ENCODE results near the gene RSKR.
"Not testable (repeated sequence)": the region's sequence is repeated elsewhere in the genome, so short reads cannot be mapped to it uniquely, and the experiment has no call there.

RSKR gene

DNA sequence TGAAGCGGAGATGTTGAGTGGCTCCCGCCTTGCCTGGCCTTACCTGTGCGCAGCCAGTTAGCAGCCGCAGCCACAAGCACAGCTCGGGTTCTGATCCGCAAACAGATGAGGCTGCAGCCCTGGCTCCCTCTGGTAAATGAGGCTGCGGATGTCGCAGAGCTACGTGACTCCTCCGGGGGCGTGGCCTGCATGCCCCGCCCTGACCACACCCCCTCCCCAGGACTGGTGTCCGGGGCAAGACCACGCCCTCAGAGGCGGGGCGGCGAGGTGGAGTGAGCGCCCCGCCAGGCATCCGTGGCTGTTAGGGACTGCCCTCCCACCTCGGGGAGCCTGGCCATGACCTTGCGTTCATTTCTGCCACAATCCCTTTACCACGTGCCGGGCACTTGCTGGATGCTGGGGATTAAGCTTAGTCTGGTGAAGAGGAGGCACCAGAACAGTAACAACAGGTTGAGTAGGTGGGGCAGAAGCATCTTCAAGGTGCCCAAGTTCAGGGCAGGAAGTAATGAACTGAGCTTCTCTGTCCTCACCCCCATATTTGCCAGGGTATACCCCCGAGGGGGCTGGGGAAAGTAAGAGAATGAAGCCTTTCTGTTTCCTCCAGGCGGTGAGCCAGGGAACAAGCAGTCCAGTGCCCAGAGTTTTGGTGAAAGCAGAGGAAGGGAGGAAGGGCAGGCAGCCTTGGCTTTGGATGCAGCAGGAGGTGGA, 37.1 kb downstream of the RSKR start, which contains the start of gene ALDOC:
Gene ALDOC, minus strand, starts transcription at position 138 of the 708 bp plus-strand sequence. CDS start 1,363 bp downstream, outside the sequence.
- peak within 1 kb of the TSS; percentile 48 for H3K4me3 ChIP-seq (ENCODE audit: low read depth, low read length)
- TF ChIP-seq, protein P1, sequence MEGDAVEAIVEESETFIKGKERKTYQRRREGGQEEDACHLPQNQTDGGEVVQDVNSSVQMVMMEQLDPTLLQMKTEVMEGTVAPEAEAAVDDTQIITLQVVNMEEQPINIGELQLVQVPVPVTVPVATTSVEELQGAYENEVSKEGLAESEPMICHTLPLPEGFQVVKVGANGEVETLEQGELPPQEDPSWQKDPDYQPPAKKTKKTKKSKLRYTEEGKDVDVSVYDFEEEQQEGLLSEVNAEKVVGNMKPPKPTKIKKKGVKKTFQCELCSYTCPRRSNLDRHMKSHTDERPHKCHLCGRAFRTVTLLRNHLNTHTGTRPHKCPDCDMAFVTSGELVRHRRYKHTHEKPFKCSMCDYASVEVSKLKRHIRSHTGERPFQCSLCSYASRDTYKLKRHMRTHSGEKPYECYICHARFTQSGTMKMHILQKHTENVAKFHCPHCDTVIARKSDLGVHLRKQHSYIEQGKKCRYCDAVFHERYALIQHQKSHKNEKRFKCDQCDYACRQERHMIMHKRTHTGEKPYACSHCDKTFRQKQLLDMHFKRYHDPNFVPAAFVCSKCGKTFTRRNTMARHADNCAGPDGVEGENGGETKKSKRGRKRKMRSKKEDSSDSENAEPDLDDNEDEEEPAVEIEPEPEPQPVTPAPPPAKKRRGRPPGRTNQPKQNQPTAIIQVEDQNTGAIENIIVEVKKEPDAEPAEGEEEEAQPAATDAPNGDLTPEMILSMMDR (conservative IDR thresholded peaks at IDR 0.05; ENCODE audit: low read depth, low read length): no peak
- DNase-seq (ENCODE audit: low read depth): peak; percentile 94

DNA sequence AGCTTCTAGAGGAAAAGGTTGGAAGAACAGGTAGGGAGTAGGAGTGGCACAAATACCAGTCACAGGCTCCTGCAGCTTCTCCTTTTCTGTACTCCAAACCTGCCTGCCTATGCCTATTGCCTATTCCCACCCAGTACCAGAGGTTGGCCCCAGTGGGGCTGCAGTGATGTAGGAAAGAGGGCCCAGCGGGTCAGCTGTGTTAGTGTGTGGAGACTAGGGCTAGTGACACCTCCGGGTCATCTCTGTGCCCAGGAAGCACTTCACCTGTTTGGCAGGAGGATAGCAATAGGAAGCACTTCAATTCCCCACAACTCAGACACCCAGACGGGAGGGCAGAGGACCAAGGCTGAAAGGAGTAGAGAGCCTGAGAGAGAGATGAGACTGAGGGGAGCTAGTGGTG, 38.0 kb downstream of the RSKR start:
- DNase-seq (ENCODE audit: low read depth); H3K4me3 ChIP-seq (ENCODE audit: low read depth, low read length): not testable (repeated sequence)

DNA sequence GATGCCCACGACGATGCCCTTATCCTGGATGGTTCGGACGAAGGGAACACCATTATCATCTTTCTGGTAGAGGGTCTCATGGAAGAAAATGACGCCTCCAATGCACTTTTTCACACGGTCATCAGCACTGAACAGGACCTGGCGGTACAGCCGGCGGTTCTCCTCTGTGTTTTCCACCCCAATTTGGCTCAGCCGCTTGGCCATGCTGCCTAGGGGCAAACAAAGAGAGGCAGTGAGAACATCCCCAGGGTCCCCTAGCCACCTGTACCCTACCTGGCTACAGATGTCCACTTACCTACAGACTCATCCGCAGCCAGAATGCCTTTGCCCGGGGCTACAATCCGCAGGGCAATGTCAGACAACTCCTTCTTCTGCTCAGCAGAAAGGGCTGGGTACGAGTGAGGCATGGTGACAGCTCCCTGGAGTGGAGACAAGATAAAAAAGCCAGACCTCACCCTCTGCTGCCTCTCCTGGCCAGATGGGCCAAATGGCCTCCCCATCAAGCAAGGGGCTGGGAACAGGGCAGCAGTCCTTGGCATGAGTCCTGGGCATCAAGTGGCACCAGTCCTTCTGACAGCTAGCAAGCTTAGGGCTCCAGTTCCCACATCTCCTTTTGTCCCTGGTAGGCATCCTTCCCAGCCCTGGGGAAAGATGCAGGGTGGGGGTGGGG, 38.7 kb downstream of the RSKR start:
- TF ChIP-seq, protein P1 (conservative IDR thresholded peaks at IDR 0.05; ENCODE audit: low read depth, low read length): peak; percentile 15
- H3K4me3 ChIP-seq (ENCODE audit: low read depth, low read length): no peak overlapping the region
- no peak for DNase-seq (ENCODE audit: low read depth)

DNA sequence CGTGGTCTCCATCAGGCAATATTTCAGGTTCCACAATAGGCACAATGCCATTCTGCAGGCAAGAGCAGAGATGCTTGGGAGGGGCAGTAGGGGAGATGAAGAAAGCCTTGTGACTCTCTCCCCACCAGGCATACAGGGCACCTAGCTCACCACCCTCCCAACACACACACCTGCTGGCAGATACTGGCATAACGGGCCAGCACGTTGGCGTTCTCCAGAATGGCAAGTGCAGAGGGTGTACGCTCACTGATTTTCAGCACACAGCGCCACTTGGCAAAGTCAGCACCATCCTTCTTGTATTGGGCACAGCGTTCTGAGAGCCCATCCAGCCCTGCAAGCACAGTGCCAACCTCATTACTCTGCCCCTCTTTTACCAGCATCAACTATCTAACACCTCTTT, 39.5 kb downstream of the RSKR start:
- DNase-seq (ENCODE audit: low read depth): no peak
- TF ChIP-seq, protein P1 (conservative IDR thresholded peaks at IDR 0.05; ENCODE audit: low read depth, low read length): peak; percentile 19

DNA sequence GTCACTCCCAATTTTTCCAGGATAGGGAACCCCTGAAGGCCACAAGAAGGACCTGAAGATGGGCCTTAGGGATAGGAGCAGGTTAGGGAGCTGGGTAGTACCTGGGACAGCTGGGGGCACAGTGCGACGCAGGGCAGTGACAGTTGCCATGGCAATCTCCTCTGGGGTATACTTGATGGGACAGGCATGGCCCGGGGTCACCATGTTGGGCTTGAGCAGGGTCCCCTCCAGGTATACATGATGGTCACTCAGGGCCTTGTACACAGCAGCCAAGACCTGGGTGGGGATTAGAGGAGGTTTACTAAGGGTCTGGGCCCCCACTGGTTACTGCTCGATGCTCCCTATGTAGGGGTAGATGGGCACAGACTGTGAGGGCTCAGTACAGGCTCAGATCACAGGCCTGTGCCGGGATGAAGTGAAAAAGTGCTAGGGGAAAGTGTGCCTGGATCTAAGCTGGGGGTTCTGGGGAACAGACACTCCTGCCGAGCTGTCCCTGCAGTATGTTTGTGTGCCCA, 40.0 kb downstream of the RSKR start:
- TF ChIP-seq, protein P1 (conservative IDR thresholded peaks at IDR 0.05; ENCODE audit: low read depth, low read length): no peak
- H3K4me3 ChIP-seq (ENCODE audit: low read depth, low read length): no peak overlapping the region
- no peak for DNase-seq (ENCODE audit: low read depth)

More for the DNA sequence above, 39.5 kb downstream of the RSKR start:
- no peak overlapping the region for H3K4me3 ChIP-seq (ENCODE audit: low read depth, low read length)

DNA sequence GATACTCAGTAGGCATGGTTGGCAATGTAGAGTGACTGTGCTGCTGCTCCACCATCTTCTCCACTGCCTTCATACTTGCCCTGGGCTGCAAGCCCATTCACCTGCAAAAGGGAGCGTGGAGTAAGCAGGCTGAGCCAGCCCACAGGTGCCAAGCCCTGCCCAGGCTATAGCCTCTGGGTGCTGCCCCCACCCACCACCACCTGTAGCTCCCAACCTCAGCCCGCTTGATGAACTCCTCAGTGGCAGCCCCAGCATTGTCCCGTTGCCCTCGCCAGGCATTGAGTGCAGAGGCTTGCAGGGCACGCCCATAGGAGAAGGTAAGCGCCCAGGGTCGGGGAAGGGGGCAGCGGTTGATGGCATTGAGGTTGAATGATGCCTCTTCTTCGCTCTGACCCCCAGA, 40.5 kb downstream of the RSKR start:
- no peak overlapping the region for H3K4me3 ChIP-seq (ENCODE audit: low read depth, low read length)
- TF ChIP-seq, protein P1 (conservative IDR thresholded peaks at IDR 0.05; ENCODE audit: low read depth, low read length): no peak
- no peak for DNase-seq (ENCODE audit: low read depth)

DNA sequence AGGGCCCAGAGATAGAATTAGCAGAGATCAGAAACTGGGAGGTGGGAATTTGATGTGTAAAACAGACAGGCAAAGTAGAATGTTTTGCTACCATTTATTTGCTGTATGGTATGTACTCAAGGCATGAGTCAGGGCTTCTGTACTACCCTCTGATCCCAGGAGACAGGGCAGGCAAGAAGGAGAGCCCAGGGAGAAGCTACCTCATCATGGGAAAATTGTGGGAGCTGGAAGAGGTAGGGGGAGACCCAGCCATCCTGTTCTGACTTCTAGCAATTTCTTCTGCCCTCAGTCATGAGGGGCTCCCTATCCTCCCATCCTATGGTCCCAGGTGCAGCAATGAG, 41.0 kb downstream of the RSKR start:
- no peak for DNase-seq (ENCODE audit: low read depth)
- TF ChIP-seq, protein P1 (conservative IDR thresholded peaks at IDR 0.05; ENCODE audit: low read depth, low read length): no peak
- H3K4me3 ChIP-seq (ENCODE audit: low read depth, low read length): no peak overlapping the region

Measured in choroid plexus epithelial cell (primary cell).